ENCODE results near the gene NPSR1.
A peak's percentile ranks its signal among the peaks of the same experiment; 100 is the strongest.
"Not testable (repeated sequence)": the region's sequence is repeated elsewhere in the genome, so short reads cannot be mapped to it uniquely, and the experiment has no call there.

NPSR1 gene

GRCh38 chr7:34657632-34658268 lies at the start of gene NPSR1:
TSS of gene NPSR1 (plus strand) at chr7:34658218. CDS start at chr7:34658413, 195 bp downstream.
- no peak for DNase-seq

GRCh38 chr7:34612661-34613060 lies 45.4 kb upstream of the NPSR1 start:
- no peak for DNase-seq

GRCh38 chr7:34620425-34620824 lies 37.6 kb upstream of the NPSR1 start:
- no peak for DNase-seq

GRCh38 chr7:34622182-34622581 lies 35.8 kb upstream of the NPSR1 start:
- no peak for DNase-seq

- no peak for DNase-seq
These were observed 35.2 kb upstream of the NPSR1 start for GRCh38 chr7:34622771-34623250.

GRCh38 chr7:34628618-34629017 lies 29.4 kb upstream of the NPSR1 start:
- not testable (repeated sequence) for DNase-seq

- DNase-seq: no peak
These were observed 5.2 kb upstream of the NPSR1 start for GRCh38 chr7:34652809-34653208.

- no peak for DNase-seq
These were observed 4.2 kb upstream of the NPSR1 start for GRCh38 chr7:34653787-34654186.

GRCh38 chr7:34655384-34655783 lies 2.6 kb upstream of the NPSR1 start:
- DNase-seq: no peak

- no peak for DNase-seq
These were observed 2.0 kb upstream of the NPSR1 start for GRCh38 chr7:34656041-34656440.

- DNase-seq: no peak
These were observed 1.6 kb downstream of the NPSR1 start for GRCh38 chr7:34659472-34660075.

GRCh38 chr7:34662058-34662708 lies 4.2 kb downstream of the NPSR1 start:
- DNase-seq: no peak

GRCh38 chr7:34664755-34665154 lies 6.7 kb downstream of the NPSR1 start:
- no peak for DNase-seq

- DNase-seq: peak; percentile 8
These were observed 14.4 kb downstream of the NPSR1 start for GRCh38 chr7:34672430-34672829.

GRCh38 chr7:34673066-34673465 lies 15.0 kb downstream of the NPSR1 start:
- DNase-seq: no peak

- DNase-seq: no peak
These were observed 17.8 kb downstream of the NPSR1 start for GRCh38 chr7:34675749-34676374.

- DNase-seq: no peak
These were observed 19.5 kb downstream of the NPSR1 start for GRCh38 chr7:34677491-34677890.

GRCh38 chr7:34687529-34687928 lies 29.5 kb downstream of the NPSR1 start:
- DNase-seq: no peak

- DNase-seq: no peak
These were observed 38.4 kb downstream of the NPSR1 start for GRCh38 chr7:34696415-34696814.

- DNase-seq: no peak
These were observed 51.8 kb downstream of the NPSR1 start for GRCh38 chr7:34709771-34710170.

- no peak for DNase-seq
These were observed 60.8 kb downstream of the NPSR1 start for GRCh38 chr7:34718867-34719266.

GRCh38 chr7:34719636-34720035 lies 61.6 kb downstream of the NPSR1 start:
- DNase-seq: no peak

GRCh38 chr7:34720289-34720688 lies 62.3 kb downstream of the NPSR1 start:
- no peak for DNase-seq

- DNase-seq: no peak
These were observed 65.3 kb downstream of the NPSR1 start for GRCh38 chr7:34723338-34723737.

Data from HCEC 1CT (cell line).